ENCODE data around the gene NR2E3.

GRCh38 chr15:71844916-71845315, 34.6 kb downstream of the NR2E3 start:
- TF ChIP-seq EZH2phosphoT487 (IDR thresholded peaks at IDR 0.05; ENCODE audit: low read depth) (no peak), CTCF (IDR thresholded peaks at IDR 0.05; ENCODE audit: low read depth, low read length) (no peak)
